Lung (tissue), 12 donors: Measurements from ENCODE around the gene ITPKB. TPM values are rescaled to one million over a fixed set of nuclear protein-coding genes. Genes with fewer than 3 reads are reported as not detected.

Experiments
- ATAC-seq: fragments of 200-7000 bp; cut with Tn5 transposase; one replicate; pipeline ENCODE4 v1.9.1; 2020; ENCODE audit warnings: moderate number of reproducible peaks; ENCODE audit not compliant: insufficient read depth, low FRiP score
- DNase-seq, 3 donors: peaks; one replicate each; pipeline ENCODE4 v3.0.0-alpha.2; 2013 to 2017
- H3K27ac ChIP-seq, 2 donors: one replicate each; pipeline ENCODE4 v1.5.1; 2013; ENCODE audit warnings: mild to moderate bottlenecking in 2 of 2, moderate library complexity in 2 of 2, control low read depth in 1 of 2, inconsistent platforms in 1 of 2, low read depth in 1 of 2, low read length in 1 of 2
- H3K27me3 ChIP-seq, 3 donors: one replicate each; pipeline ENCODE4 v1.5.1; 2013; ENCODE audit warnings: low read length in 2 of 3; ENCODE audit not compliant: control insufficient read depth in 3 of 3, insufficient read depth in 3 of 3
- H3K36me3 ChIP-seq, 4 donors: one replicate each; pipeline ENCODE4 v1.5.1; 2013; ENCODE audit warnings: low read length in 4 of 4, mild to moderate bottlenecking in 1 of 4, moderate library complexity in 1 of 4; ENCODE audit not compliant: control insufficient read depth in 4 of 4, insufficient read depth in 4 of 4
- H3K4me1 ChIP-seq, 5 donors: one replicate each; pipeline ENCODE4 v1.5.1; 2013; ENCODE audit warnings: low read length in 5 of 5, mild to moderate bottlenecking in 2 of 5, moderate library complexity in 1 of 5; ENCODE audit not compliant: control insufficient read depth in 5 of 5, insufficient read depth in 5 of 5
- H3K4me3 ChIP-seq: one replicate; pipeline ENCODE4 v1.5.1; 2013; ENCODE audit warnings: mild to moderate bottlenecking, control low read depth, moderate library complexity
- H3K9ac ChIP-seq, 2 donors: one replicate each; pipeline ENCODE4 v1.5.1; 2013; ENCODE audit warnings: low read length in 2 of 2, control low read depth in 1 of 2; ENCODE audit not compliant: insufficient read depth in 1 of 2
- H3K9me3 ChIP-seq, 4 donors: one replicate each; pipeline ENCODE4 v1.5.1; 2013; ENCODE audit warnings: low read length in 3 of 4, mild to moderate bottlenecking in 1 of 4, moderate library complexity in 1 of 4; ENCODE audit not compliant: control insufficient read depth in 4 of 4, insufficient read depth in 3 of 4
- CTCF ChIP-seq: IDR thresholded peaks from 2 replicates; pipeline ENCODE4 v1.5.1; 2012; ENCODE audit warnings: mild to moderate bottlenecking; ENCODE audit errors: control extremely low read depth, extremely low read depth
- WGBS, 2 donors: extraction: QIAGEN DNeasy Blood & Tissue Kit; methylation state at CpG; one replicate each; pipeline ENCODE4 v1.1.7; 2013; 5-methylcytosine and 5-hydroxymethylcytosine counted together
- polyA plus RNA-seq, 2 donors: library from polyadenylated mRNA; stranded (reverse); fragments of 200-250 nt; gene quantifications; one replicate each; pipeline ENCODE4 v1.2.1, GENCODE V29; 2013
- total RNA-seq, 2 donors: library from RNA; depleted of rRNA in 1 of 2; stranded (reverse); fragments of >200 nt in 1 of 2; gene quantifications; one replicate each; pipeline ENCODE4 v1.2.1, GENCODE V29; 2014 to 2021
- donor health status: control.
- donor health status: control.
- donor health status: Bipolar disorder and iron deficiency.
- donor health status: healthy.
- donor health status: DM: yes; HTN: yes; CAD: no.

Gene ITPKB
- total and polyA plus RNA-seq, 4 donors: 9.9 to 46.6 (median 28.1) TPM

- DNase-seq (no peak), ATAC-seq (no peak)
- 90 to 92% methylated on average over 4 of the region's 4 CpGs for WGBS, 2 donors
- H3K4me3 ChIP-seq: no peak overlapping the region
- no peak for TF ChIP-seq CTCF
- H3K4me1 ChIP-seq: peaks cover 0 to 40% (median 34%) of the 10 kb centered on the region in 5 donors
- H3K9ac ChIP-seq: no peak overlapping the region
- H3K27ac ChIP-seq: no peak overlapping the region
- no peaks in the 10 kb centered on the region for H3K9me3 ChIP-seq
- H3K36me3 ChIP-seq: peaks cover 0 to 18% (median 14%) of the 10 kb centered on the region in 4 donors
- H3K27me3 ChIP-seq: no peaks in the 10 kb centered on the region
These were observed 87.4 kb downstream of the ITPKB start for GRCh38 chr1:226651732-226652105.

GRCh38 chr1:226651041-226651731, 87.9 kb downstream of the ITPKB start:
- Histone ChIP-seq H3K27me3 (no peaks in the 10 kb centered on the region), H3K4me3 (no peak overlapping the region), H3K9ac (no peak overlapping the region), H3K4me1 (peaks cover 0 to 36% (median 29%) of the 10 kb centered on the region in 5 donors), H3K27ac (peak overlapping the region in 1 of 2 donors; percentile 42), H3K36me3 (peaks cover 0 to 23% (median 14%) of the 10 kb centered on the region in 4 donors), H3K9me3 (no peaks in the 10 kb centered on the region)
- 95 to 97% methylated on average over 12 of the region's 12 CpGs for WGBS, 2 donors
- ATAC-seq (no peak), DNase-seq (no peak)
- no peak for TF ChIP-seq CTCF

GRCh38 chr1:226650236-226650841, 88.7 kb downstream of the ITPKB start:
- H3K27ac ChIP-seq: peak overlapping the region in 1 of 2 donors; percentile 42
- DNase-seq: peak in 1 of 3 donors; percentile 35

More at GRCh38 chr1:226650236-226650841, 88.7 kb downstream of the ITPKB start:
- H3K36me3 ChIP-seq: peaks cover 0 to 28% (median 14%) of the 10 kb centered on the region in 4 donors
- H3K4me3 ChIP-seq: no peak overlapping the region
- no peak overlapping the region for H3K9ac ChIP-seq
- H3K27me3 ChIP-seq: no peaks in the 10 kb centered on the region
- 66 to 81% methylated on average over 11 of the region's 11 CpGs for WGBS, 2 donors
- ATAC-seq: no peak
- no peaks in the 10 kb centered on the region for H3K9me3 ChIP-seq
- TF ChIP-seq CTCF: no peak
- peaks cover 0 to 27% (median 23%) of the 10 kb centered on the region in 5 donors for H3K4me1 ChIP-seq
